ENCODE results near the gene AGAP3.
A peak's percentile ranks its signal among the peaks of the same experiment; 100 is the strongest.

Gene AGAP3

DNA sequence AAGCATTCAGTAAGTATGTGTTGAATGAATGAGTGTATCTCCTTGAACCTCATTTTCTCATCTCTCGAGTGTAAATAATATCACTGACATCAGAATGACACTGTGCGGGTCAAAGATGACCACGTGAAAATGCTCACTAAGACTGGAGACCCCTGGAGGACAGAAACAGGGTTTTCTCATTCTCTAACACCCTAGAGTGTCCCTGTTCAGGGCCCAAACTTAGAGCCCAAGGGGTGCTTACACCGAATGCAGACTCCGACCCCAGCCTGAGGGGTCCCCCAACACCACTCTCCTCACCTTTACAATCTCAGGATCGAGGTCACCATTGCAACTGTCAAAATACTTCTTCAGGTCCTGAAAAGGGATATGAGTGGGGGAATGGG lies 30.0 kb upstream of the AGAP3 start:
- Histone ChIP-seq H3K4me1 (peaks cover 55 to 66% (median 62%) of the 10 kb centered on the region in 10 experiments), H3K9ac (peak overlapping the region in 4 of 11 experiments; percentile 88; a peak in 5 of 22 replicates), H3K27ac (no peak overlapping the region)

DNA sequence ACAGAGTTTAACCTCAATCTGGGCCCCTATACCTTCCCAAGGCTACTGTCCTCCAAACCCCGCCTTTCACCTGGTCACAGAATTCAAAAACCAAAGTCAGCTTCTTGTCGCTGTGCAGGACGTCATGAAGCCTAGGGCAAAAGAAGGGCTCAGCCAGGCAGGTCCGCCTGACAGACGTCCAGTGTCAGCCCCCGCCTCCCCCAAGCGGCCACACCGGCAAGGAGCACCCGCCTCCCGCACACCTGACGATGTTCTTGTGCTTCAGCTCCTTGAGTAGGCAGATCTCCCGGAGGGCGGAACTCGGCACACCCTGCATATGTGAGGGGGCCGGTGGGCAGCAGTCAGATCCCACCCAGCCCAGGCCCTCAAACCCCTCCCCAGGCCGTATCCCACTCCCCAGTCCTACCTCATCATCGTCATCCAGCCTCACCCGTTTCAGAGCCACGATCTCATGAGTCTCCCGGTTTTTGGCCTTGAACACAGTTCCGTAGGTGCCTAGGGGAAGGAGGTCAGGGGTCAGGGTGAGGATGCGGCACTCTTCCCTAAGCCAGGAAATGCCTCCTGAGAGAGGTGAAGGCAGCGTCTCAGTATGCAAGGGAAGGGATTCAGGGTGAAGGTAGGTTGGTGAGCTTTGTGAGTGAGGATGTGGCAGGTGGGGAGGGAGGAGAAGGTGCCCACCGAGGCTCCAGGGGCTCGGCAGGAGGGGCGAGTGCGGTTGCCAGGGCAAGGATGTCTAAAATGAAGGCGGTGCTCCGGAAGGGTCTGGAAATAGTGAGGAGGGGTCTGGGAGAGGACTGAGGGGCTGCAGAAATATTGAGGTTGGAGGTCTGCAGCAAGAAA lies 29.4 kb upstream of the AGAP3 start:
- no peak for TF ChIP-seq Cebpa-rat (IDR thresholded peaks at IDR 0.05)
- Histone ChIP-seq H3K27ac (peak overlapping the region in 9 of 11 experiments; percentile 2 to 88 (median 81); a peak in 10 of 22 replicates), H4K20me1 (peaks cover 15 to 28% (median 19%) of the 10 kb centered on the region in 11 experiments; a peak in 20 of 22 replicates), H3K9me3 (replicated peaks in 1 of 11) (no peaks in the 10 kb centered on the region), H3K27me3 (no peaks in the 10 kb centered on the region; a peak in 1 of 22 replicates), H3K4me2 (peak overlapping the region; percentile 81 to 99 (median 97)), H3K9ac (peak overlapping the region; percentile 69 to 88 (median 83)), H3K36me3 (peaks cover 0 to 14% (median 3%) of the 10 kb centered on the region in 11 experiments; a peak in 14 of 22 replicates), H3K4me1 (peaks cover 58 to 67% (median 62%) of the 10 kb centered on the region in 10 experiments), H3K4me3 (peak overlapping the region; percentile 76 to 97 (median 88))

More for the DNA sequence above, 30.0 kb upstream of the AGAP3 start:
- no peak for TF ChIP-seq Cebpa-rat (IDR thresholded peaks at IDR 0.05)
- Histone ChIP-seq H4K20me1 (peaks cover 9 to 26% (median 13%) of the 10 kb centered on the region in 11 experiments; a peak in 18 of 22 replicates), H3K36me3 (peaks cover 0 to 8% (median 0%) of the 10 kb centered on the region in 11 experiments; a peak in 3 of 22 replicates), H3K9me3 (replicated peaks in 1 of 11) (no peaks in the 10 kb centered on the region), H3K4me2 (peak overlapping the region; percentile 81 to 99 (median 97); a peak in 18 of 22 replicates), H3K27me3 (no peaks in the 10 kb centered on the region; a peak in 3 of 22 replicates), H3K4me3 (peak overlapping the region in 1 of 10 experiments; percentile 97; a peak in 1 of 20 replicates)

DNA sequence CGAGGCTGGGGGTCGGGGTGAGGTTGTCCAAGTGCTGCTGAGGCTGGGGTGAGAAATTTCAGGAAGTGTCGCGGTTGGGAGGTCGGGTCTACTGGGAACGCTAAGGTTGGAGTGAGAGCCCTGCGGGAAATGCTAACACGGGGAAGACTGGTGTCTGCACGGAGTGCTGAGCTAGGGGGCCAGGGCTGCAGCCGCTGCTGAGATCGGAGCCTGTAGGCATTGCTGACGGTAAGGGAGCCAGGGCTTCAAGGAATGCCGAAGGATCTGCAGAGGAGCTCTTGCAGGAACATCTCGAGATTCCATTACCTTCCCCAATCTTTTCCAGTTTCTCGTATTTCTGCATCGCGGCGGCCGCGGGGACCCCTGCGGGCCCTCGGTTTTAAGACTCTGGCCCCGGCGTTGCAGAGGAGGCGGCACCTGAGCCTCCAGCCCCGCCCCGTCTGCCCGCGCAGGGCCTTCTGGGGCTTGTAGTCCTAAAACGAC lies 28.7 kb upstream of the AGAP3 start, which contains the start of gene CDK5:
Gene CDK5 (minus strand): TSS at position 392 of the 483 bp plus-strand sequence. CDS start 49 bp downstream, at position 343.
- Histone ChIP-seq H3K9me3 (replicated peaks in 1 of 11) (no peaks in the 10 kb centered on the region), H3K9ac (peak within 1 kb of the TSS; percentile 79 to 88 (median 85)), H3K4me2 (peak within 1 kb of the TSS; percentile 87 to 100 (median 97)), H3K27ac (peak within 1 kb of the TSS; percentile 70 to 90 (median 85)), H3K36me3 (peaks cover 0 to 20% (median 10%) of the 10 kb centered on the region in 11 experiments; a peak in 17 of 22 replicates), H3K27me3 (no peaks in the 10 kb centered on the region), H4K20me1 (peaks cover 20 to 28% (median 25%) of the 10 kb centered on the region in 11 experiments; a peak in 20 of 22 replicates), H3K4me3 (peak within 1 kb of the TSS; percentile 76 to 97 (median 88)), H3K4me1 (peaks cover 54 to 67% (median 59%) of the 10 kb centered on the region in 10 experiments)
- no peak for TF ChIP-seq Cebpa-rat (IDR thresholded peaks at IDR 0.05)

DNA sequence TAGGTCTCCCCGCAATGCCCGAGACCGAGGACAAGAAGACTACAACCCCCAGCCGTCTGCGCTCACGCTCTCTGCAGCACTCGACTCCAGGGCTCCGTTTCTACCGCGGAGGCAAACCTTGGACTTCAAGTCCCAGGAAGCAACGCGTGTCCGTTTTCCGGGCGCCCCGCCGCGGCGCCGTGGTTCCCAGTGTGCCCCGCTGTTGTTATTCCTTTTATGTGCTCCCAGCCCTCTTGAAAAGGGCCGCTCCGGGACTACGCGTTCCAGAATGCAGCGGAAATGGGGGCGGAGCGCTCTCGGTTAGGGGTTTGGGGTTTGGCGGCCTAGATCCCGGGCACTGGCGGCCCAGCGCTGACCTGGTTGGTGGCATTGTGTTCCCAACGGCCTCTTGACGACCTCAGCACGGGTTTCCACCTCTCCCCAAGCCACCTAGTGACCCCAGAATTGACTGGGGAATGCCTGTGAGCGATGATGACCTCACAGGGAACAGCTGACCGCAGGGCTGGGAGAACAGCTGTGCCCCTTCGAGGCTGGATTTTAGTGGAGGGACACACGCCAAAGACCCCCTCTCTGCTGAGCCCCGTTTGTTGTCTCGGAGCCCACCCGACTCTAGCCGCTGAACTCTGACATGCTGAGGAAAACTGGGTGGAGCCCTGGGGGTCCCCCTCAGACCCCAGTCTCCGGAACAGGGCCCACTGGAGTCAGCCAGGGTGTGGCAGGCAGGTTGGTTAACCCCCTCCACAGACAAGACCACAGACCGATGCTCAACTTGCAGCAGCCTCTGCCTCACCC lies 28.1 kb upstream of the AGAP3 start:
- no peaks in the 10 kb centered on the region for H3K9me3 ChIP-seq (replicated peaks in 1 of 11)
- peak overlapping the region; percentile 76 to 97 (median 88) for H3K4me3 ChIP-seq
- peaks cover 0 to 24% (median 13%) of the 10 kb centered on the region in 11 experiments; a peak in 17 of 22 replicates for H3K36me3 ChIP-seq
- H3K4me1 ChIP-seq: peaks cover 47 to 62% (median 53%) of the 10 kb centered on the region in 10 experiments
- peak overlapping the region; percentile 70 to 90 (median 85) for H3K27ac ChIP-seq
- no peaks in the 10 kb centered on the region for H3K27me3 ChIP-seq
- H4K20me1 ChIP-seq: peaks cover 20 to 32% (median 29%) of the 10 kb centered on the region in 11 experiments; a peak in 20 of 22 replicates
- peak overlapping the region; percentile 79 to 88 (median 85) for H3K9ac ChIP-seq
- no peak for TF ChIP-seq Cebpa-rat (IDR thresholded peaks at IDR 0.05)
- peak overlapping the region; percentile 87 to 100 (median 97) for H3K4me2 ChIP-seq

DNA sequence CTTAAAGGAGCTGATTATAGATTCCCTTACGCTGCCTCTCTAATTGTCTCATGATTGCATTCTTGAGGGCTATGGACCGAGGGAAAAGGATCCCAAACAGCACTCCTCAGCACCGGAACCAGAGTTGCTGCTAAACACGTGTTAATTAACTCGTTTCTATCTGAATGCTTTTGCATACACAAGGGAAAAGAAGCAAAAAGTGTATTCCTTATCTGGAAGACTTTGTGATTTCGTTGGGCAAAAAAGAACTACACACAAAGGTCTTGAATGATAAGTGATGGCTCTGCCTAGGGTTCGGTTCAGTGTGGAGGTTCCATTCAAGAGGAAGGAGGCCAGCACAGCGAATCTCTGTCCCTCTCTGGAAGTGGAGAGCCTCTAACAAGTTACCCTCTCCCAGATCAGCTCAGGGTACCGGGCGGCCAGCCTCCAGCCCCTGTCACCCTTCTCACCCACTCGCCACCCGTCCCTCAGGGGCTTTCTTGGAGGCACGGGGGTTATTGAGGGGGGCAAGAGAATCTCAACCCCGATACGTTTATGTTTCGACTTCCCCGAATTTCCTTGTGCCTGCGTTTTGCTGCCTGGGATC lies 27.4 kb upstream of the AGAP3 start:
- peak overlapping the region; percentile 70 to 90 (median 85) for H3K27ac ChIP-seq

DNA sequence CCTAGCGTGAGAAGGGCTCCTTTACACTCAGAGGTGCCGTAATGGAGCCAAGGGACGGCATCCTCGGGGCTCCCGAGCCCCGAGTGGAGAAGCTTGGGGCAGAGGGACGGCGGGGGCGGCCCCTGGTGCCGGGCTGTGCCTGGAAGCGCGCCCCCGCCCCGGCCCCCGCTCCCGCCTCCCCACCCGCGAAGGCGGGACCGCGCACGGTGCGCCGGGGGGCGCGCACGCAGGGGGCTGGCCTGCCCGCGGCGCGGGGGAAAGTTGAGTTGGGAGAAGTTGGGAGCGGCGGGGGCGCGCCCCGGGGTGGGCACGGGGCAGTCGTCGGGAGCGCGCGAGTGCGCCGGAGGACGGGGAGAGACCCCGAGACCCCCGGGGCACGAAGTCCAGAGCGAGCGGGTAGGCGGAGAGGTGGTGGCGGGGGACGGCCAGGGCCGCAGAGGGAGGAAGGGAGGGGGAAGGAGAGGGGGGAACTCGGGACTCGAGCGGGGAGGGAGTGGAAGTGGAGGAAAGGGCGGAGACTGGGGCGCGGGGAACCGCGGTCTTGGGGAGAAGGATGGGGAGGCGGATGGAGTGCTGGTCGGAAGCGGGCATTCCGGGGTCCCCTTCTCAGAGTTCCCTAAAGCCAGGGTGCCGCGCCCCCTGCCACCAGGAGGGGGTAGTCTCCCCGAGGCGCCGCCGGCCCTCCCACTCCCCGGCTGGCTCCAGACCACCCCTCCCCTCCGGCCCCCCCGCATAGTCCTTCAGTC lies 26.7 kb upstream of the AGAP3 start, which contains the start of gene SLC4A2:
Gene SLC4A2 (plus strand): TSS at position 223 of the 746 bp plus-strand sequence. CDS start 2,399 bp downstream, outside the sequence.
- H3K36me3 ChIP-seq: peaks cover 7 to 28% (median 24%) of the 10 kb centered on the region in 11 experiments
- H3K4me2 ChIP-seq: peak within 1 kb of the TSS; percentile 87 to 100 (median 97)
- no peaks in the 10 kb centered on the region for H3K27me3 ChIP-seq
- H3K4me1 ChIP-seq: peaks cover 39 to 49% (median 44%) of the 10 kb centered on the region in 10 experiments
- peak within 1 kb of the TSS; percentile 76 to 97 (median 88) for H3K4me3 ChIP-seq
- no peak for TF ChIP-seq Cebpa-rat (IDR thresholded peaks at IDR 0.05)
- peaks cover 20 to 44% (median 29%) of the 10 kb centered on the region in 11 experiments; a peak in 20 of 22 replicates for H4K20me1 ChIP-seq
- peak within 1 kb of the TSS; percentile 70 to 90 (median 85) for H3K27ac ChIP-seq
- no peaks in the 10 kb centered on the region for H3K9me3 ChIP-seq (replicated peaks in 1 of 11)
- peak within 1 kb of the TSS; percentile 79 to 88 (median 85) for H3K9ac ChIP-seq

More for the DNA sequence above, 27.4 kb upstream of the AGAP3 start:
- H4K20me1 ChIP-seq: peaks cover 20 to 39% (median 29%) of the 10 kb centered on the region in 11 experiments; a peak in 20 of 22 replicates
- peak overlapping the region; percentile 76 to 97 (median 88) for H3K4me3 ChIP-seq
- peak overlapping the region; percentile 87 to 100 (median 97) for H3K4me2 ChIP-seq
- H3K4me1 ChIP-seq: peaks cover 41 to 55% (median 46%) of the 10 kb centered on the region in 10 experiments
- no peak for TF ChIP-seq Cebpa-rat (IDR thresholded peaks at IDR 0.05)
- H3K36me3 ChIP-seq: peaks cover 2 to 24% (median 18%) of the 10 kb centered on the region in 11 experiments; a peak in 19 of 22 replicates
- no peaks in the 10 kb centered on the region for H3K27me3 ChIP-seq
- H3K9ac ChIP-seq: peak overlapping the region; percentile 79 to 88 (median 85)
- no peaks in the 10 kb centered on the region for H3K9me3 ChIP-seq (replicated peaks in 1 of 11)

DNA sequence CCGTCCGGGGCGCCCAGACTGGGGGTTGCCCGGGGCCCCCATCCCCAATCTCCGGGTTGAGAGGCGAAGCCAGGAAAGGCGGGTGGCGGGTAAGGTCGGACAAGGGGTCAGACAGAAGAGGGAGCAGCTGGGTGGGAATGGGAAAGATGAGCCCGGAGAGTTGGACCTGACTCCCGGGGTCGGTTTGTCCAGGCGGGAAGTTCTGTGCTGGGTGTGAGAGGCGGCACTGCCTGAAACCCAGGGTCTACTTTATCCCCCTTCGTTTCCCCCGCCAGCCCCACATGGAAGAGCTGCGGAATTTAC lies 26.2 kb upstream of the AGAP3 start:
- Histone ChIP-seq H4K20me1 (peaks cover 20 to 49% (median 29%) of the 10 kb centered on the region in 11 experiments; a peak in 20 of 22 replicates), H3K27ac (peak overlapping the region in 10 of 11 experiments; percentile 70 to 90 (median 84); a peak in 21 of 22 replicates), H3K9me3 (replicated peaks in 1 of 11) (no peaks in the 10 kb centered on the region), H3K4me3 (peak overlapping the region; percentile 76 to 97 (median 88)), H3K4me2 (peak overlapping the region; percentile 87 to 100 (median 97)), H3K4me1 (peaks cover 39 to 49% (median 44%) of the 10 kb centered on the region in 10 experiments), H3K9ac (peak overlapping the region; percentile 79 to 88 (median 85)), H3K36me3 (peaks cover 12 to 34% (median 29%) of the 10 kb centered on the region in 11 experiments), H3K27me3 (no peaks in the 10 kb centered on the region)
- TF ChIP-seq Cebpa-rat (IDR thresholded peaks at IDR 0.05): no peak

All from BLaER1 treated with 17β-estradiol and CSF1 and Interleukin-3, amounts not matched to agents 10 nM and 100 nM (cell line).